Neural cell (in vitro differentiated cells): ENCODE data around the gene PTTG1IP.

Experiments used
- CTCF ChIP-seq: fragments of 450-650 bp; IDR thresholded peaks from 2 replicates; pipeline ENCODE4 v1.5.1; 2014; ENCODE audit warnings: antibody characterized with exemption, mild to moderate bottlenecking, moderate library complexity; ENCODE audit not compliant: poor library complexity, severe bottlenecking
- EP300 ChIP-seq: fragments of 450-650 bp; conservative IDR thresholded peaks from 2 replicates; pipeline ENCODE4 v1.6.1; 2014; ENCODE audit warnings: antibody characterized with exemption, mild to moderate bottlenecking, moderate library complexity; ENCODE audit not compliant: poor library complexity, severe bottlenecking
- EZH2 ChIP-seq: fragments of 200-600, 300-800 bp; shearing (Covaris generic), sonication (generic); IDR thresholded peaks from 2 replicates; pipeline ENCODE4 v1.6.1; 2014; ENCODE audit warnings: antibody characterized with exemption, low read length, borderline replicate concordance, mild to moderate bottlenecking; ENCODE audit not compliant: insufficient read depth, poor library complexity, severe bottlenecking
- MXI1 ChIP-seq: fragments of 450-650 bp; conservative IDR thresholded peaks from 2 replicates; pipeline ENCODE4 v1.6.1; 2014; ENCODE audit warnings: antibody characterized with exemption, mild to moderate bottlenecking; ENCODE audit not compliant: poor library complexity, severe bottlenecking
- POLR2AphosphoS5 ChIP-seq: IDR thresholded peaks from 2 replicates; pipeline ENCODE4 v1.6.1; 2012
- RAD21 ChIP-seq: fragments of 450-650 bp; conservative IDR thresholded peaks from 2 replicates; pipeline ENCODE4 v1.6.1; 2014; ENCODE audit warnings: antibody characterized with exemption, mild to moderate bottlenecking, moderate library complexity
- REST ChIP-seq: IDR thresholded peaks from 2 replicates; pipeline ENCODE4 v1.6.1; 2012; ENCODE audit warnings: borderline replicate concordance
- SMC3 ChIP-seq: fragments of 450-650 bp; conservative IDR thresholded peaks from 2 replicates; pipeline ENCODE4 v1.6.1; 2014; ENCODE audit warnings: antibody characterized with exemption, mild to moderate bottlenecking, moderate library complexity; ENCODE audit not compliant: poor library complexity
- TAF1 ChIP-seq: IDR thresholded peaks from 2 replicates; pipeline ENCODE4 v1.6.1; 2012; ENCODE audit warnings: low read depth

- TF ChIP-seq CTCF (peak; percentile 37), TAF1 (no peak), EP300 (no peak), POLR2AphosphoS5 (no peak), SMC3 (no peak), RAD21 (no peak), EZH2 (no peak), REST (no peak), MXI1 (no peak)
These were observed 73.4 kb downstream of the PTTG1IP start for GRCh38 chr21:44800103-44800502.
